Measurements from ENCODE around the gene SHMT2.

The SHMT2 gene

DNA sequence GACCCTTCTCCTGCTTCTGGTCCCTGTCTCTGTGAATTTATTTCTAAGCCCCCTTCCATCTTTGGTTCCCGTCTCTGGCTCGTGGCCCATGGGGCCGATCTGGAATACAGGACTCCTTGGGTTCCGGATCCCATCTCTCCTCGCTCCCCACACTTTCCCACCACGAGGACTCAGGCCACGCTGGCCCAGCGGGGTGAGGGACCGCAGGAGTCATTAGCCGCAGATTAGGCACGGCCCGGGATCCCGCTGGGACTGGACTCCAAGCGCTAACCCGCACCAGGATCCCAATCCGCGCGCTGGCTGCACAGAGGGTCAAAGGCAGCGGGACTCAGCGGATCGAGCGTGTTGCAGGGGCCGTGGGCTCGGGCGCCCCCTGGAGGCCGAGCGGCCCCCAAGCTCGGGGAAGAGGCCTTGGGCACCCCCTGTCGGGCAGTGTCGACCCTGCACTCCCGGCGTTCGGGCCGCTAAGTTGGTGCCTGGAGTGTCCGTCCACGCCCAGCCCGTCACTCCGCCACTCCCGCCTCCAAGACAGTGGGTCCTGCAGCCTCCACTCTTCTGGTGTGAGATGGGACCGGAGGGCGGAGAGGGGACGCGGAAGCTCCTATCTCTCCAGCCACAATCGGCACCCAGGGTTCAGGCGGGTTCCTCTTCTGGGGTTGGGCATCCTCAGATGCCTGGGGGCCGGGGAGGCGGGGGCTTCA, 9.5 kb downstream of the SHMT2 start:
- no peak; the same call in none of the 2 replicates for TF ChIP-seq CTCF (IDR thresholded peaks at IDR 0.05; ENCODE audit: low read depth, low read length)
- DNase-seq (ENCODE audit: extremely low read depth, low read depth), result peak; percentile 81

DNA sequence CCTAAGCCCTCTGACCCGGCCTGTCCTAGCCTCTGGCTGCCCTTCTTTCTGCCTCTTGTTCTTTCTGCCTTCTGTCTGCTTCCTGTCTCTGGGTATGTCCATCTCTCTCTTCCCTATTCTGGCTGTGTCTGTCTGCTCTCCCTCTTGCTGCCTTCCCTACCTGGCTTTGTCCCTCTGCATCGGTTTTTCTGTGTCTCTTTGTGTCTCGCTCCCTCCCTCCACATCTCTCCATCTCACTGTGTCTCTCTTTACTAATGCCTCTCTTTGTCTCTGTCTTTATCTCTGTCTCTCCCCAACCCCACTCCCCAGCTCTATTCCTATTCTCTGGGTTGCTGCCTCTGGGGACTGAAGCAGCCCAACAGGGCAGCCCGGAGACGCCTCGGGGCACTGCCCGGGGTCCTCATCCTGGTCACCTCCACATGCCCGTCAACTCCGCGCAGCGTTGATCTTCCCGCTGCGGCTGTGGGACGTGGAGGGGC, 10.1 kb downstream of the SHMT2 start:
- DNase-seq (ENCODE audit: extremely low read depth, low read depth), result no peak
- TF ChIP-seq CTCF (IDR thresholded peaks at IDR 0.05; ENCODE audit: low read depth, low read length), result no peak

DNA sequence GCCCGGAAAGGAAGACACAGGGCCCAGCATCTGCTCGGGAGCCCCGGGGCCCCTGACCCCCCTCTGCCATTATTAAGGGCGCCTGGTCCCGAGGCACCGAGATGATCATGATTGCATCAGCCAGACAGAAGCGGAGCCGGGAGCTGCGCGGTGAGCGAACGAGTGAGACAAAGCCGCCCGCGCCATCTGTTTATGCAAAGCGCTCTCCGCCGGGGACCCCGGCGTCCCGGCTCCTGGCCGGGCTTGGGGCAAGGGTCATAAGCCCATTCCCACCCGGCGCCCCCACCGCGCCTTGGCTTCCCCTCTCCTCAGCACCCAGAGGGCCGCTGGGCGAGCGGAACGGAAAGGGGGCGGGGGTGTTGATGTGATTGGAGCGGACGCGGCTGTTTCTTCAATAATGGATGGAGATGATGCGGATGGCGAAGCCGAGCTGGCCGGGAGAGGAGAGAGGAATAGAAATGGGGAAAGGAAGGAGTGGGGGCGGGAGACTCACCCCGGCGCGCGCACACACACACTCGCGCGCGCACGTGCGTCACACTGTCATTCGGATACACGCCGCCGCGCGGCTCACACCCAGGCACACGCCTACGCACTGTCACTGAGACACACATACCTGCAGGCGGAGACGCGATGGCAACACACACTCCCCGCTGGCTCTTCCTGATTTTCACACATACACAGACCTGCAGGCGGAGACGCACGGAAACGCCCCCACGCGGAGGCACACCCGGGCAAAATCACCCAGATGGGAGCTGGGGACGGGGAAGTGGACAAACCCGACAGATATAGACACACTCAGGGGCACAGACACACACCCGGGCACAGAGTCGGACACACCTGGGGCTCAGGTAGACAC, 10.8 kb downstream of the SHMT2 start:
- no peak for TF ChIP-seq CTCF (IDR thresholded peaks at IDR 0.05; ENCODE audit: low read depth, low read length)
- DNase-seq (ENCODE audit: extremely low read depth, low read depth), result no peak

DNA sequence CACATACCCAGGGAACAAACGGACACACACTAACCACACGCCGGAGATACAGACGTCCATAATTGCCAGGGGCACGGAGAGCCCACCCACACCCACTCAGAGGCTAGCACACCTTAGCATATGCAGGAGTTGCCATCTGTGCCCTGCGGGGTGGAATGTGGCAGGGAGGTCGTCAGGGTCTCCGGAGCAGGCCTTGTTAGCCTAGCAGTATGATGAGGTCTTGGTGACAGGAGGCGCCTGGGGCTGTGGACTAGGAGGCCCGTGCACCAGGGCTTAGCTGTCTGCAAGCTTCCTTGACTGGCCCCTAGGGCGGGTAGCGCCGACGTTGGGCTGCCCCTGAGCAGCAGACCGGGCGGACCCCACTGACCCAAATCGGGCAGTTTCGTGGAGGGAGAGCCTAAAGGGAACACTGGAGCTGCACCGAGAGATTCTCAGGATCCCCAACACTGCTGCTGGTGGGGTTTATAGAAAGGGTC, 11.5 kb downstream of the SHMT2 start:
- DNase-seq (ENCODE audit: extremely low read depth, low read depth), result no peak
- TF ChIP-seq CTCF (IDR thresholded peaks at IDR 0.05; ENCODE audit: low read depth, low read length), result no peak; the same call in 1 of the 2 replicates

GRCh38 chr12:57241402-57242310, 12.1 kb downstream of the SHMT2 start:
- no peak for TF ChIP-seq CTCF (IDR thresholded peaks at IDR 0.05; ENCODE audit: low read depth, low read length)
- no peak for DNase-seq (ENCODE audit: extremely low read depth, low read depth)

DNA sequence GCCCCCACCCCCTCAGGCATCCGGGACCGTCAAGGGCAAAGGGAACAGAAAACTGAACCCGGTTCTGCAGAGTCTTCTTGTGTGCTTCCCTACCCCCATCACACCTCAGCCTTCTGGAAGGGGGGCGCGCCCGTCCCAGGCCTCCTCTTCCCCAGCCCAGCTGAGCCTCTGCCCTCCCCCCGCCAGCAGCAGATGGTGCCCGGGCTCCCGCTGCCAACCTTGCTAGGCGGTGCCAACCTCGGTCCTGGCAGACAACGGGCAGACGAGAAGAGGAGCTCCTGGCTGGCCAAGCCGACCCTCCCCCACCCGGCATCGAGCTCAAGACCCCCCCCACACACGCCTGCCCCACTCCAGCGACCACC, 12.8 kb downstream of the SHMT2 start:
- no peak for DNase-seq (ENCODE audit: extremely low read depth, low read depth)

More for the DNA sequence above, 12.8 kb downstream of the SHMT2 start:
- TF ChIP-seq CTCF (IDR thresholded peaks at IDR 0.05; ENCODE audit: low read depth, low read length), result no peak
